Activated CD8-positive, alpha-beta memory T cell treated with anti-CD3 and anti-CD28 coated beads, Interleukin-2, amount 50 U/mL, for 1 hour (primary cell): ENCODE measurements around the gene SLC2A13.
"Not testable (repeated sequence)": the region's sequence is repeated elsewhere in the genome, so short reads cannot be mapped to it uniquely, and the experiment has no call there.

Experiments used
- DNase-seq: peaks from one replicate; pipeline ENCODE4 v3.0.0-alpha.2; 2020; ENCODE audit errors: extremely low read depth

SLC2A13 gene

DNA sequence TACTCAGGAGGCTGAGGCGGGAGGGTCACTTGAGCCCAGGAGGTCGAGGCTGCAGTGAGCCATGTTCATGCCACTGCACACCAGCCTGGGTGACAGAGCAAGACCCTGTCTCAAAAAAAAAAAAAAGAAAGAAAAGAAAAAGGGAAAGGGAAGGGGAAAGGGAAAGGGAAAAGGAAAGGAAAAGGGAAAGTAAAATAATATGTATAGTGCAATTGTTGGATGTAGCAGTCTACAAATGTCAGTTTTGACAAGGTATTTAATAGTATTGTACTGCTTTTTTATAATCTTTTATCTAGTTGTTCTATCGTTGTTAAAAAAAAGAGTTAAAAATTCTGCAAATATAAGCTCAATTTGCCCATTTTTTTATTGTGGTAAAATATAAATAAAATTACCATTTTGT is 67.3 kb downstream of the SLC2A13 start:
- no peak for DNase-seq

DNA sequence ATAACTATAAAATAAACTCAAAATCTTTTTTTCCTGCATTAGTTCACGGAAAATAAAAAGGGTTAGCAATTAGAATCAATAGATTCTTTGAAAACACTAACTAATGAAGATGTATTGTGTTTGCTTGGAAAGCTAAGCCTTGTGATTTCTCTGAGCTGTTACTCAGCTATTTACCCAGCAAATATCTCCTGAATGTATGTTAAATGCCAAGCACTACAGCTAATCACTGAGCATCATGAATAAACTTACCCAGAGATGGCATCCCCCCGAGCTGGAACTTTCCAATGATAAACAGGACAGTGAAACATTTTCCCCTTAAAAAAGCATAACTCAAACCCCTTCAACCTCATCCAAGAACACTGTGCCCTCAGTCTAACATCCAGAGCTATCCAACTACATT is 71.2 kb downstream of the SLC2A13 start:
- no peak for DNase-seq

GRCh38 chr12:40034156-40034555 is 71.7 kb downstream of the SLC2A13 start:
- DNase-seq: no peak

DNA sequence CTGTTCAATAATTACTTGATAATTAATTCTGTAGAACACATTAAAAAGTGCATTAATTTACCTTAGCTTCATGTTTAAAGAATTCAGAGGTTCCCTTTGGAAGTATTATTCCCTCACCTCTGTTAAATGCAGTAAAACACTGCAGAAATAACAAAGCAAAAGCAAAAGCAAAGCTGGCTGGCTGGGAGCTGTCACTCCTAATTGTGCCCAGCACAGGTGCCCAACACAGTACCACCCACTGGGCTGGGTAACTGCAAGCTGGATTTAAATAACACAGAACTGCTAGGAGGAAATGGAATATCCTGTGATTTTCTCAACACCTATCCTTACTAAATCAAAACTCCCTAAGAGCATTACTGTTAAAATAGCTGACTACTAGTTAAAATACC is 72.6 kb downstream of the SLC2A13 start:
- DNase-seq: no peak

DNA sequence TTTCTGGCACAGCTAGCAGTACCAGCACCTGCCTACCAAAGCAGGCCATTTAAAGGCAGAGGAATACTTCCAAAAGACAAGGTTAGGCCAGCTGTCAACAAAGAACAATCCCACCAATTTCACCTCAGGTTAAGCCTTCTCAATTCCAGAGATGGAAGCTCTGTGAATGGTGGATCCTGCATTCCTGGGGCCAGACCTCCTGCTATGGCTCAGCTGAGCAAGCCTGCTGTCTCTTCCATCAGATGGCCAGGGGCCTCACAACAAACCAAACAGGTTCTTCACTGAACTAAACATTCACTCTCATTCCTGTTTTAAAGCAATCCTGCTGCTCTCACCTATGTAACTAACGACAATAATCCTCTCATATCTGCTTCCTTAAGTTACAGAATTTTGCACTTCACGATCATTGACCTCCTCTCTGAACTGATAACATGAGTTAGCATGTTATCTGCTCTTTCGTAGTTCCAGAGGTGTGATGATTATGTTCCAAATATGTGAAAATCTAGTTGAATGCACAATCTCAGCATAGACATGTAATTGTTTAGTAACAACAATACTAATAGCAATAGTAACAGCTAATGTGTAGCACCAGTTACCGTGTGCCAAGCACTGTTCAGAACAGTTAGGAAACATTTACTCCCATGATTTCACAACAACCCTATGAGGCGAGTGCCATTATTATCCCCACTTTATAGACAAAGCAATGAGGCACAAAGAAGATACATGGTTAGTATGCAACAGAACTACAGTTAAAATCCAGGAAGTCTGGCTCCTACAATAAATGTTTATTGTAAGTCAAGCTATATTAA is 73.2 kb downstream of the SLC2A13 start:
- DNase-seq: no peak

DNA sequence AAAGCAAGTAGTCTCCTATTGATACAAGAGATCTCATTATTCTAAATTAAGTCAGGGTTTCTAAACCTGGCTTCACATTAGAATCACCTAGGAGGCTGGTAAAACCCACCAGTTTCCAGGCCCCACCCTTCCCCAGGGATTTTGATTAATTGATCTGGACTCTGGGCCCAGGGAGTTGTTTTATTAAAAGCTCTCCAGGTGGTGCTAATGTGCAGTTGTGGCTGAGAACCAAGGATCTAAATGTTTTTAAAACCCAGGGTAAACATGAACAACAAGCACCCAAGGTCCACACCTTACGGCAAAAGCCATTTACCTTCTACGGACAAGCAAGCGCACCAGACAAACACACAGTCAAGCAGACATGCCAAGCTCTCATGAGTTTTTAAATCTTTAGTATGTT is 73.9 kb downstream of the SLC2A13 start:
- DNase-seq: no peak

DNA sequence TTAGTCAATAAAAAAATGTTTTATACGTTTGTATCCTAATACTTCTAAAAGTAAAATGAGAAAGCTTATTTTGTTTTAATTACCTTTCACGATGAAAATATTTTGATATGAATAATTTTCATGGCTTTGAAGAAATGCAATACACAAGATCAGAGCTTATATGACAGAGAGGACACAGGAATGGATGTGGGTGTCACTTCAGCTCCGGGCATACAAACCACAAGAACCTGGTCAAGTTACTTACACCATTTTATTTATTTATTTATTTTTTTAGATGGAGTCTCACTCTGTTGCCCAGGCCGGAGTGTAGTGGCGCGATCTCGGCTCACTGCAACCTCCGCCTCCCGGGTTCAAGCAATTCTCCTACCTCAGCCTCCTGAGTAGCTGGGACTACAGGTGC is 74.9 kb downstream of the SLC2A13 start:
- not testable (repeated sequence) for DNase-seq

GRCh38 chr12:40028296-40028695 is 77.6 kb downstream of the SLC2A13 start:
- no peak for DNase-seq

DNA sequence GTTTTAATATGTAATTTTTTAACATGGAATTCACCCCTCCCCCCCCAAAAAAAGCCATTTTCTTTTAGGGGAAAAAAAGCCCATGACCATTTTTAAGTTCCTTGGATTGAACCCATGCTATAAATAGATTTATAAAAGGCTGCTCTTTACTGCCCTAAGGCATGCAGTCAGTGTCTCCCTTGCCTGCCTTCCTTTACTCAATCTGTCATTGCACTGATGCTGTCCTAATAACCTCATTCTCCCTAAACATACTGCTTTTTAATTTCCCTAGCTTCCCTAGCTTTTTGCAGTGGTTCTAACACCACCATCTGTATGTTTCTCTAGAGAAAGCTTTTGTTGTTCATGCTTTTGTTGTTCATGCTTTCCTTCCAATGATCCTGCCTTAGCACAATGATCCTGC is 83.0 kb downstream of the SLC2A13 start:
- no peak for DNase-seq

- DNase-seq: no peak
These were observed 85.6 kb downstream of the SLC2A13 start for GRCh38 chr12:40020261-40020691.

- no peak for DNase-seq
These were observed 88.4 kb downstream of the SLC2A13 start for GRCh38 chr12:40017488-40017887.

GRCh38 chr12:40016980-40017379 is 88.9 kb downstream of the SLC2A13 start:
- DNase-seq: no peak

DNA sequence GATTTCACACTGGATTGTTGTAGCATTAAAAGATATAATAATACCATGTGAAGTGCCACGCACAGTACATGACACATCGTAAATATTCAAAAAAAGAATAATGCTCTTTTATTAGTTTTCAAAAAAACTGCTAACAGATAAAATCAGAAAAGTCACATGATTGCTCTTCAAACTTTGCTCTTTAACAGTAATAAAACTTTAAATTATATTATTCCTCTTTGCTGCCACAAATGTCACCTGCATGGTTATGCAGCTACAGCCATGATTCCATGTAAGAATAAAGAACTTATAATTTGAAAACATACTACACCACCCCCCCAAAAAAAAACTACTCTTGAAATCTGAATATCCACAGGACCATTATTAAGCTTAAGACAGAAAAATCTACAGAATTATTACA is 90.0 kb downstream of the SLC2A13 start:
- DNase-seq: no peak

- DNase-seq: no peak
These were observed 90.5 kb downstream of the SLC2A13 start for GRCh38 chr12:40015345-40015744.

GRCh38 chr12:40013847-40014246 is 92.0 kb downstream of the SLC2A13 start:
- no peak for DNase-seq

GRCh38 chr12:40013292-40013691 is 92.6 kb downstream of the SLC2A13 start:
- no peak for DNase-seq

GRCh38 chr12:40012711-40013110 is 93.2 kb downstream of the SLC2A13 start:
- DNase-seq: no peak

- no peak for DNase-seq
These were observed 94.1 kb downstream of the SLC2A13 start for GRCh38 chr12:40011775-40012129.

- DNase-seq: peak; percentile 22
These were observed 94.7 kb downstream of the SLC2A13 start for GRCh38 chr12:40010899-40011774.

DNA sequence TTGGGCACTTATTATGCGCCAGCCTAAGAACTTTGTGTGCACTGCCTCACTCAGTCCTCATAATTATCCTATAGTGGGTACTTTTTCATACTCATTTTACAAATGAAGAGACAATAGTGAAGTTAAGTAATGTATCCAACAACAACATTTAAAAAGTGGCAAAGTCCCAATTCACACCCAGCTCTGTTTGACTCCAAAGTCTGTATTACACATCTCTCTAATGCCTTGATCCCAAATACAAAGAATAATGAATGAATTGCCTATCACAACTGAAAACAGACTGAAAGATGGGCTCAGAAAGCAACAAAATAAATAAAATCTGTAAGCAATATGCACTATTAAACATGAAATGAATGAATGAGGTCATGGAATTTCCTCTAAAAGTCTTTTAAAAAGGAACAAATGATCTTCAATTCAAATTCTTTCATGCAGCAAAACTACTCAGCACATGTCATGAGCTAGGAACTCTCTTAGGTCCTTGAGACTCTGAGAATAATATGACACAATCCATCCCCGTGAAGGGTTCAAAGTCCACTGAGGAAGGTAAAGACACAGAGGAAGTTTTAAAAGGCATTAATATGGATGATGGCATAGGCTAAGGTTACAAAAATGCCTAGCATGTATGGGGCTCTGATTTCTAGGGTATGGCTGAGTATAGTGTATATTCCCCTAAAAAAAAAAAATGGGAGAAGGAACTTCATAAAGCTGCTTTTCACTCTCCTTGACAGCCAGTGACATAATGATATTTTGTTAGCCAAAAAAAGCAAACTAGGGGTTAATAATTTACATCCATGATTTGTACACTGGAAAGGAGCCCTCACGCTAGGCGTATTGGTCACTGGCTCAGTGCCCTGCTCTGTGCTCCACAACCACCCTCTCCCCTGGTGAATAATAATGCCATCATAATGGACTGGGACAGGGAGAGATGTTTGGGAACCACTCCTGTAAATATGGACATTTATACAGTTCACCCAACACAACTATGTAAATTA is 103.4 kb downstream of the SLC2A13 start:
- no peak for DNase-seq

DNA sequence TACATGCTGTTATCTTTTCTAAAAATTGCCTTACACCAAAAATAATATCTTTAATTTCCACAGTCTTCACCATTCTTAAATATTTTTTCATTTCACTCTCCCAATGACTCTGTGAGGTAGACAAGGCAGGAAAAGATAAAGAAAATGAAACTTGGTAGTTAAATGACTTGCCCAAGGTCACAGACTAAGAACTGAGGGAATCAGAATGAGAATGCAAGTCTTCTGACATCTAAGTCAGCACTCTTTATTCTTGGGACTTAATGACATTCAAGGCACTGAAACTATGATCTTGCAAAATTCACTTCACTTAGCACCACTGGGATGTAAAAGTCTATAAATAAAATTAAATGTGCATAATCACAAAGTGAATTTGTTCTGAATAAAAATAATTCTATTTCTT is 104.5 kb downstream of the SLC2A13 start:
- DNase-seq: no peak

DNA sequence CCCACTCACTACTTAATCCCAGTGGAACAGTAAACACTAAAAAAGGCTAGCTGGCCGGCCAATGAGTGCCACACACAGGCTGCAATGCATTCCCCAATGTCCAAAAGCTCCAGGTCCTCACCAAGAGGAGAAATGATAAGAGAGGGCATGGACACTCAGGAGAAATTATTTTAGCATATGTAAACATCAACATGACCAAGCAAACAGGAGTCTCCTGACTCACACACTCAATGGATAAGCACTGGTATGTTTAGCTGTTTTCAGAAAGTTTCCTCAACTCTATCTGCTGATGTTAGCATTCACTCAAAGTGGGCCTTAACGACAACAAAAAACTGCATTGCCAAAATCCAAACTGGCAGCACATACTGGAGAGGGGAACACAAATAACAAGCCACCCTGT is 105.0 kb downstream of the SLC2A13 start:
- DNase-seq: no peak
